Upper lobe of right lung (tissue), 1 donor: ENCODE data around the gene RDX. TPM values are rescaled to one million over a fixed set of nuclear protein-coding genes. Genes with fewer than 3 reads are reported as not detected.

Experiments
- ATAC-seq: fragments of 200-7000 bp; cut with Tn5 transposase; one replicate; pipeline ENCODE4 v1.9.1; 2020; ENCODE audit warnings: mild to moderate bottlenecking, moderate library complexity
- DNase-seq: peaks from one replicate; pipeline ENCODE4 v3.0.0-alpha.2; 2020
- H3K27ac ChIP-seq: fragments of 200-600 bp; one replicate; pipeline ENCODE4 v1.8.0; 2022
- H3K27me3 ChIP-seq: fragments of 200-600 bp; one replicate; pipeline ENCODE4 v1.8.0; 2022; ENCODE audit warnings: mild to moderate bottlenecking
- H3K36me3 ChIP-seq: fragments of 200-600 bp; one replicate; pipeline ENCODE4 v1.8.0; 2022
- H3K4me1 ChIP-seq: fragments of 200-600 bp; one replicate; pipeline ENCODE4 v1.8.0; 2022
- H3K4me3 ChIP-seq: fragments of 200-600 bp; one replicate; pipeline ENCODE4 v1.8.0; 2022; ENCODE audit warnings: mild to moderate bottlenecking
- H3K9me3 ChIP-seq: fragments of 200-600 bp; one replicate; pipeline ENCODE4 v1.8.0; 2022
- CTCF ChIP-seq: fragments of 200-600 bp; IDR thresholded peaks from one replicate; pipeline ENCODE4 v1.8.0; 2022; ENCODE audit warnings: antibody characterized with exemption
- intact Hi-C: fragments of 100-400 bp; cut with DNase I; formaldehyde crosslinking; loops from one replicate; pipeline ENCODE4 v1.11.0; 2022
- total RNA-seq: library from RNA; stranded (reverse); fragmentation: NEBNext Ultra II Directional; extraction: Animal tissue kit (Norgen Biotek cat#: 25700); gene quantifications from one replicate; pipeline ENCODE4 v1.2.1, GENCODE V29; 2021
- donor health status: DM: no; HTN: yes; CAD: no; lungs with severe emphysema.

RDX gene
- total RNA-seq, 1 donor from 2014 or later, result 146 TPM

DNA sequence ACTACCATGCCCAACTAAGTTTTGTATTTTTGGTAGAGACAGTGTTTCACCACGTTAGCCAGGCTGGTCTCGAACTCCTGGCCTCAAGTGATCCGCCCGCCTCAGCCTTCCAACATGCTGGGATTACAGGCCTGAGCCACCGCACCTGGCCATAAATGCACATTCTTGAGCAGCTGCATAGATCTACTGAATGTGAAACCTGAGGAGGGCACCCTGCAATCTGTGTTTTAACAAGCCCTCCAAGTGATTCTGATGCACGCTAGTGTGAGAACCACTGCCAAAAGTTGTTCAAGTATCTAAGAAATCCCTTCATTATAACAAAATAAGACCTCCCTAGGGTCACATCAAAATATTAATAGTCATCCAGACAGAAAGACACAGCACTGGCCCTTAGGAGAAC is 89.3 kb downstream of the RDX start:
- Histone ChIP-seq H3K27me3 (no peaks in the 10 kb centered on the region), H3K27ac (no peak overlapping the region), H3K4me1 (no peaks in the 10 kb centered on the region), H3K36me3 (no peaks in the 10 kb centered on the region), H3K4me3 (no peak overlapping the region), H3K9me3 (no peaks in the 10 kb centered on the region)
- TF ChIP-seq CTCF, result no peak
- intact Hi-C loops, result no loop called here
- ATAC-seq (no peak), DNase-seq (no peak)

DNA sequence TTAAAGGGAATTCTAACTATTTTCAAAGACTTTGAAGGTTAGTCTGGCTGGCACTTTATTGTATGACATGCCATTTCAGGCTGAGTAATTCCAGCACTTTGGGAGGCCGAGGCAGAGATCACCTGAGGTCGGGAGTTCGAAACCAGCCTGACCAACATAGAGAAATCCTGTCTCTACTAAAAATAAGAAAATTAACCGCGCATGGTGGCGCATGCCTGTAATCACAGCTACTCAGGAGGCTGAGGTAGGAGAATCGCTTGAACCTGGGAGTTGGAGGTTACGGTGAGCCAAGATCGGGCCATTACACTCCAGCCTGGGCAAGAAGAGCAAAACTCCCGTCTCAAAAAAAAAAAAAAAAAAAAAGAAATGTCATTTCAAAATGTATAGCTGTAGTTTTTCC is 95.6 kb downstream of the RDX start:
- H3K4me3 ChIP-seq, result no peak overlapping the region
- no peak overlapping the region for H3K27ac ChIP-seq
- intact Hi-C loops, result no loop called here
- no peaks in the 10 kb centered on the region for H3K9me3 ChIP-seq
- no peak for TF ChIP-seq CTCF
- DNase-seq, result no peak
- H3K27me3 ChIP-seq, result no peaks in the 10 kb centered on the region
- ATAC-seq, result no peak
- no peaks in the 10 kb centered on the region for H3K4me1 ChIP-seq
- H3K36me3 ChIP-seq, result no peaks in the 10 kb centered on the region

DNA sequence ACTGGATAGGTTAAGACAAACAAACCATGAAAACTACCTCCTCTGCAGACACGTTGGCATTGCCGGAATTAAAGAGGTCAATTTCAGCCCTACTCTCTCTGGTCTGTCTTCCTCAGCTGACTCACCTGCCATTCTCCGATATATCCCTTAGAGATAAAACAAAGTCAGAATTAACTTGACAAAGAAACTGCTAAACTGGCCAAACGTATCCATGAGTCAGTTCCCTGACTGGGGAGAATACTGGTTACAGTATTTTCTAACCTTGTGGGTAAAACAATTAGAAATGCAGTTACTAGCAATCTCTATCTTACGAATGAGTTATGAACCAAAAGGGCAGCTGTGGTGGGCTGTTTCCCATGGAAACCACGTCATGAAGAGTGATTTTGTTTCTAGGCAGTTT is 96.2 kb downstream of the RDX start:
- H3K36me3 ChIP-seq, result no peaks in the 10 kb centered on the region
- no peak for DNase-seq
- H3K27me3 ChIP-seq, result no peaks in the 10 kb centered on the region
- H3K9me3 ChIP-seq, result no peaks in the 10 kb centered on the region
- no peak overlapping the region for H3K27ac ChIP-seq
- H3K4me1 ChIP-seq, result no peaks in the 10 kb centered on the region
- no peak for ATAC-seq
- H3K4me3 ChIP-seq, result no peak overlapping the region
- no peak for TF ChIP-seq CTCF
- intact Hi-C loops, result no loop called here

DNA sequence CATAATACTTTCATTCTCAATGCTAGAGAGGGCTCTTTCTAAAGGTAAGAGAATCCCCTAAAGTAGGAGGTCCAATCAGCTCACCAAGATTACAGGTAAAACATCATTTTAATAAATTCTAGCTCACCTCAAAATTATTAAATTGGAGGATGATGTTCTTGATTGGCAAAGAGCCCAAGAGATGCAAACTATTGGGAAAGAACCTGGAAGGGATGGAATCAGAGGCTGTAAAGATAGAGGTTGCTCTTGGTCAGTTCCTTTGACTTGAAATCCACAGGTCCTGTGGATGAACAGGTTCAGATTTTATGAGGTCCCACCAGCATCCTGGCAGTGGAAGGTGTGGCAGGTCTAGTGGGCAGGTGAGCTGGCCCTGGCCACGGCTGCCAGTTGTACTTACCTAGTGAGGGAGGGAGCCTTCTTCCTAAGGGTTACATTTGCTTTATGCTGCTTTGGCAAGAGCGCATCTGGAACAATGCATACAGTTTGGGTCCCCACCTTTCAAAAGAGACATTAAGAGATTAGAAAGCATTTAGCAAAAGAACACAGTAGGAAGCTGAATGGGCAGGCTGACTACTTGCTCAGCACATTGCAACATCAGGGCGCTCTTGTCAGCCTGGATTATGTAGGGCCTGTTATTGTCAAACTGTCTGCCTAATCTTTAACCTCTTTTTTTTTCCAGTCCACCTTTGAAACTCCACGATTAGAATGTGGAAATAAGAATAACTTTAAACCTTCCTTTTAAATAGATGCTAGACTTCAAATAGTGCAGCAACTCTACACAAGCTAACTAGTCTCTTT is 97.0 kb downstream of the RDX start:
- DNase-seq, result no peak
- Histone ChIP-seq H3K27ac (no peak overlapping the region), H3K27me3 (no peaks in the 10 kb centered on the region), H3K4me3 (no peak overlapping the region), H3K4me1 (no peaks in the 10 kb centered on the region), H3K36me3 (no peaks in the 10 kb centered on the region), H3K9me3 (no peaks in the 10 kb centered on the region)
- peak; percentile 57 for ATAC-seq
- TF ChIP-seq CTCF, result no peak
- intact Hi-C loops, result loop anchor here (5.0 kb wide), 1 partner anchor 173 kb away; no protein-coding TSS in a partner anchor

GRCh38 chr11:110198031-110198729 is 98.2 kb downstream of the RDX start:
- H3K27me3 ChIP-seq, result no peaks in the 10 kb centered on the region
- ATAC-seq (no peak), DNase-seq (no peak)
- H3K27ac ChIP-seq, result no peak overlapping the region
- intact Hi-C loops, result loop anchor here (5.0 kb wide), 1 partner anchor 174 kb away; no protein-coding TSS in a partner anchor
- TF ChIP-seq CTCF, result no peak
- H3K4me1 ChIP-seq, result no peaks in the 10 kb centered on the region
- H3K9me3 ChIP-seq, result no peaks in the 10 kb centered on the region
- no peak overlapping the region for H3K4me3 ChIP-seq
- no peaks in the 10 kb centered on the region for H3K36me3 ChIP-seq
